H1 (cell line): Measurements from ENCODE around the gene SLC66A1. TPM values are rescaled to one million over a fixed set of nuclear protein-coding genes. Genes with fewer than 3 reads are reported as not detected.
A peak's percentile ranks its signal among the peaks of the same experiment; 100 is the strongest.

ENCODE experiments used
- CTCF ChIA-PET: fragments of 300-600 bp; sonication (Branson Sonifier 250); formaldehyde crosslinking; loops from one replicate; lab custom pipeline; 2021; ENCODE audit not compliant: partially characterized antibody; lab: Charles Lee
- POLR2A ChIA-PET: fragments of 300-600 bp; sonication (Branson Sonifier 250); formaldehyde crosslinking; loops from one replicate; lab custom pipeline; 2021; ENCODE audit warnings: inconsistent platforms; ENCODE audit not compliant: partially characterized antibody; lab: Charles Lee
- DNase-seq, 2 experiments: peaks; one replicate each; pipeline versions ENCODE4 v3.0.0 to v3.0.0-alpha.2; 2010 to 2022; ENCODE audit warnings: low spot score in 2 of 2, low read depth in 1 of 2, mixed read lengths in 1 of 2
- FAIRE-seq: peaks from 2 replicates; lab custom pipeline; 2011; peaks lifted over from hg19 to GRCh38; lab: Jason Lieb, UNC
- H2AFZ ChIP-seq: 2 replicates; pipeline ENCODE4 v1.8.1; 2012; ENCODE audit warnings: low read length, inconsistent platforms
- H2AK5ac ChIP-seq: 2 replicates; pipeline ENCODE4 v1.6.1; 2013; ENCODE audit warnings: low read depth, low read length
- H2BK120ac ChIP-seq: replicated peaks from 2 replicates; pipeline ENCODE3; 2013; ENCODE audit warnings: low read depth, low read length, inconsistent platforms
- H2BK12ac ChIP-seq: 2 replicates; pipeline ENCODE4 v1.6.1; 2013; ENCODE audit warnings: low read depth, low read length
- H2BK15ac ChIP-seq: 2 replicates; pipeline ENCODE4 v1.6.1; 2013; ENCODE audit warnings: low read length
- H2BK20ac ChIP-seq: 2 replicates; pipeline ENCODE4 v1.6.1; 2013; ENCODE audit warnings: low read length
- H2BK5ac ChIP-seq: 2 replicates; pipeline ENCODE4 v1.6.1; 2013; ENCODE audit warnings: low read depth, low read length
- H3K14ac ChIP-seq: 2 replicates; pipeline ENCODE4 v1.6.1; 2013; ENCODE audit warnings: inconsistent platforms; ENCODE audit not compliant: insufficient read length
- H3K18ac ChIP-seq: 2 replicates; pipeline ENCODE4 v1.6.1; 2013; ENCODE audit warnings: low read length; ENCODE audit errors: extremely low read depth
- H3K23ac ChIP-seq: 2 replicates; pipeline ENCODE4 v1.6.1; 2013; ENCODE audit warnings: inconsistent platforms; ENCODE audit not compliant: insufficient read length
- H3K23me2 ChIP-seq: 2 replicates; pipeline ENCODE4 v1.6.1; 2013; ENCODE audit warnings: low read depth, low read length
- H3K27ac ChIP-seq: 2 replicates; pipeline ENCODE4 v1.6.1; 2011; ENCODE audit warnings: low read depth, low read length, inconsistent platforms
- H3K27me3 ChIP-seq, 4 experiments: replicated peaks in 1 of 4; 1 replicate in 1 of 4; 2 replicates in 3 of 4; pipeline versions ENCODE4 v1.6.1 to v1.8.1; 2011 to 2013; ENCODE audit warnings: low read length in 3 of 4, mild to moderate bottlenecking in 3 of 4, inconsistent platforms in 2 of 4, mixed read lengths in 2 of 4, moderate library complexity in 1 of 4; ENCODE audit not compliant: control insufficient read depth in 3 of 4, insufficient read depth in 3 of 4; ENCODE audit errors: extremely low read depth in 1 of 4
- H3K36me3 ChIP-seq, 4 experiments: 2 replicates each; pipeline versions ENCODE4 v1.6.1 to v1.8.1; 2011 to 2013; ENCODE audit warnings: mild to moderate bottlenecking in 4 of 4, low read length in 3 of 4, moderate library complexity in 2 of 4, control low read depth in 1 of 4, inconsistent platforms in 1 of 4; ENCODE audit not compliant: insufficient read depth in 4 of 4, control insufficient read depth in 2 of 4
- H3K4ac ChIP-seq: replicated peaks from 2 replicates; pipeline ENCODE3; 2013; ENCODE audit warnings: low read length, low read depth, mixed read lengths, inconsistent platforms; ENCODE audit not compliant: insufficient read length
- H3K4me1 ChIP-seq, 4 experiments: replicated peaks in 1 of 4; 1 replicate in 1 of 4; 2 replicates in 3 of 4; pipeline versions ENCODE4 v1.6.1 to v1.8.1; 2011 to 2013; ENCODE audit warnings: low read length in 3 of 4, inconsistent platforms in 2 of 4, mixed read lengths in 1 of 4; ENCODE audit not compliant: insufficient read depth in 4 of 4, control insufficient read depth in 3 of 4
- H3K4me2 ChIP-seq, 2 experiments: 2 replicates each; pipeline versions ENCODE4 v1.6.1 to v1.8.1; 2011 to 2013; ENCODE audit warnings: low read depth in 2 of 2, low read length in 2 of 2, control low read depth in 1 of 2, inconsistent platforms in 1 of 2, mild to moderate bottlenecking in 1 of 2; ENCODE audit not compliant: insufficient read depth in 1 of 2
- H3K4me3 ChIP-seq, 4 experiments: fragments of 200-600, 300-600 bp in 1 of 4; sonication (generic), shearing (Covaris generic), sonication (Bioruptor Twin) in 1 of 4; 2 replicates each; pipeline versions ENCODE4 v1.5.1 to v1.8.1; 2011 to 2016; ENCODE audit warnings: low read length in 4 of 4, low read depth in 3 of 4, control low read depth in 2 of 4, inconsistent platforms in 2 of 4, mild to moderate bottlenecking in 2 of 4, mixed read lengths in 1 of 4, moderate library complexity in 1 of 4; ENCODE audit not compliant: insufficient read depth in 2 of 4; ENCODE audit errors: extremely low read depth in 1 of 4
- H3K56ac ChIP-seq: replicated peaks from 2 replicates; pipeline ENCODE3; 2013; ENCODE audit warnings: low read depth, mild to moderate bottlenecking, mixed read lengths, low read length, inconsistent platforms; ENCODE audit not compliant: insufficient read length
- H3K79me1 ChIP-seq: 2 replicates; pipeline ENCODE4 v1.6.1; 2013; ENCODE audit warnings: low read depth, low read length, control low read depth
- H3K79me2 ChIP-seq, 2 experiments: 2 replicates each; pipeline versions ENCODE4 v1.6.1 to v1.8.1; 2012 to 2013; ENCODE audit warnings: low read length in 2 of 2, mild to moderate bottlenecking in 2 of 2, inconsistent platforms in 1 of 2; ENCODE audit not compliant: insufficient read depth in 2 of 2, control insufficient read depth in 1 of 2
- H3K9ac ChIP-seq, 4 experiments: replicated peaks in 1 of 4; 1 replicate in 1 of 4; 2 replicates in 3 of 4; pipeline versions ENCODE4 v1.6.1 to v1.8.1; 2011 to 2013; ENCODE audit warnings: low read depth in 3 of 4, low read length in 3 of 4, control low read depth in 2 of 4, mild to moderate bottlenecking in 2 of 4, moderate library complexity in 2 of 4, inconsistent platforms in 1 of 4; ENCODE audit errors: extremely low read depth in 1 of 4
- H3K9me3 ChIP-seq, 2 experiments: 2 replicates each; pipeline versions ENCODE4 v1.6.1 to v1.8.1; 2012 to 2013; ENCODE audit warnings: mild to moderate bottlenecking in 2 of 2, moderate library complexity in 2 of 2, control low read depth in 1 of 2, inconsistent platforms in 1 of 2, low read depth in 1 of 2, low read length in 1 of 2, mixed read lengths in 1 of 2; ENCODE audit not compliant: insufficient read depth in 2 of 2
- H4K20me1 ChIP-seq, 2 experiments: replicated peaks in 1 of 2; 2 replicates each; pipeline versions ENCODE3 to v1.8.1; 2011 to 2013; ENCODE audit warnings: inconsistent platforms in 2 of 2, low read length in 2 of 2, mild to moderate bottlenecking in 1 of 2; ENCODE audit not compliant: insufficient read depth in 2 of 2, control insufficient read depth in 1 of 2
- H4K5ac ChIP-seq: 2 replicates; pipeline ENCODE4 v1.6.1; 2013; ENCODE audit warnings: low read length, low read depth, mixed read lengths, inconsistent platforms; ENCODE audit not compliant: insufficient read length
- H4K8ac ChIP-seq: 2 replicates; pipeline ENCODE4 v1.8.0; 2013; ENCODE audit warnings: mild to moderate bottlenecking, moderate library complexity, low read length, inconsistent platforms; ENCODE audit not compliant: insufficient read depth; ENCODE audit errors: extremely low read depth
- H4K91ac ChIP-seq: replicated peaks from 2 replicates; pipeline ENCODE3; 2013; ENCODE audit warnings: low read length, mixed read lengths, inconsistent platforms; ENCODE audit not compliant: insufficient read length
- BACH1 ChIP-seq: IDR thresholded peaks from 2 replicates; pipeline ENCODE4 v1.6.1; 2012; ENCODE audit warnings: low read length, improper control_type of control experiment
- GABPA ChIP-seq: IDR thresholded peaks from 2 replicates; pipeline ENCODE4 v1.6.1; 2011; ENCODE audit warnings: mild to moderate bottlenecking, low read length, moderate library complexity, borderline replicate concordance; ENCODE audit not compliant: insufficient read depth
- RBBP5 ChIP-seq: IDR thresholded peaks from 2 replicates; pipeline ENCODE4 v1.7.1; 2012; ENCODE audit warnings: low read depth, mild to moderate bottlenecking, inconsistent platforms, low read length, moderate library complexity, borderline replicate concordance
- WGBS, 2 experiments: shearing (Covaris generic) in 1 of 2; methylation state at CpG; one replicate each; pipeline versions ENCODE4 v1.1.6 to v1.1.7; 2013 to 2015; ENCODE audit warnings: low lambda C conversion rate in 2 of 2, mixed read lengths in 2 of 2, inconsistent platforms in 1 of 2, low coverage in 1 of 2, missing lambda C conversion rate in 1 of 2; ENCODE audit not compliant: insufficient replicate concordance in 2 of 2, insufficient coverage in 1 of 2, insufficient read length in 1 of 2; ENCODE audit errors: extremely low coverage in 1 of 2, missing lambda C conversion rate in 1 of 2; 5-methylcytosine and 5-hydroxymethylcytosine counted together
- polyA plus RNA-seq, 7 experiments: library from polyadenylated mRNA; depleted of rRNA in 3 of 7; stranded (reverse) in 5 of 7; unstranded in 2 of 7; fragments of >200 nt in 5 of 7; fragments of 200-250 nt in 2 of 7; gene quantifications; 1 replicate in 5 of 7; 2 replicates in 1 of 7; 4 replicates in 1 of 7; pipeline versions ENCODE4 v1.2.1 to v1.2.3, GENCODE V29; 2011 to 2013; ENCODE audit warnings: missing spikeins in 2 of 7, mixed read lengths in 2 of 7
- total RNA-seq: library from RNA; stranded (reverse); fragmentation: NEBNext Ultra II Directional; extraction: Animal tissue kit (Norgen Biotek cat#: 25700); gene quantifications from 2 replicates; pipeline ENCODE4 v1.2.1, GENCODE V29; 2021

Gene SLC66A1
- total and polyA plus RNA-seq, 2 of the 8 experiments (the other 6 are each of a cell fraction or from before 2014, with no cell fraction given), result 16.8 to 27.9 TPM

- no peak overlapping the region for H3K27ac ChIP-seq
- H4K5ac ChIP-seq, result no peak overlapping the region
- no peak overlapping the region for H3K56ac ChIP-seq
- no peak overlapping the region for H4K8ac ChIP-seq
- H2BK12ac ChIP-seq, result no peak overlapping the region
- H3K4me3 ChIP-seq, result no peak overlapping the region
- DNase-seq (no peak), FAIRE-seq (no peak)
- H3K23me2 ChIP-seq, result no peaks in the 10 kb centered on the region
- H3K18ac ChIP-seq, result no peak overlapping the region
- no peak overlapping the region for H3K4me2 ChIP-seq
- H3K4me1 ChIP-seq, result peaks cover 8 to 24% (median 17%) of the 10 kb centered on the region in 4 experiments
- 0 out of 2 replicates have a peak overlapping the region, but pooled peaks have one; percentile 52 for H2BK5ac ChIP-seq
- H3K27me3 ChIP-seq, result no peaks in the 10 kb centered on the region
- POLR2A ChIA-PET, result no interaction called here
- no peak overlapping the region for H3K14ac ChIP-seq
- TF ChIP-seq BACH1, result no peak
- no peak for TF ChIP-seq RBBP5
- no peak for TF ChIP-seq GABPA
- no peaks in the 10 kb centered on the region for H3K9me3 ChIP-seq
- no peak overlapping the region for H2AFZ ChIP-seq
- H2BK15ac ChIP-seq, result no peak overlapping the region
- peaks cover 9% of the 10 kb centered on the region for H3K79me1 ChIP-seq
- H2AK5ac ChIP-seq, result no peak overlapping the region
- H4K91ac ChIP-seq, result no peak overlapping the region
- H3K23ac ChIP-seq, result no peak overlapping the region
- no peak overlapping the region for H2BK20ac ChIP-seq
- WGBS, 2 experiments, result 93% methylated on average over 13 of the region's 13 CpGs; no CpG with 5 or more reads in 1 of the 2 experiments
- H4K20me1 ChIP-seq, result peaks cover 17 to 20% of the 10 kb centered on the region in 2 experiments
- no peak overlapping the region for H2BK120ac ChIP-seq
- no peak overlapping the region for H3K4ac ChIP-seq
- peaks cover 0 to 14% of the 10 kb centered on the region in 2 experiments; a peak in 2 of 4 replicates for H3K79me2 ChIP-seq
- peaks cover 3 to 25% (median 11%) of the 10 kb centered on the region in 4 experiments; a peak in 5 of 8 replicates for H3K36me3 ChIP-seq
- CTCF ChIA-PET, result interaction anchor here (4.6 to 5.3 kb wide), 2 partner anchors 14 to 18 kb away, joined by 29 to 72 read pairs; no protein-coding TSS in a partner anchor
- H3K9ac ChIP-seq, result no peak overlapping the region
Measured at GRCh38 chr1:19357299-19357986, 45.3 kb downstream of the SLC66A1 start.
